Loucy (cell line): ENCODE results near the gene HOXB8.
A peak's percentile ranks its signal among the peaks of the same experiment; 100 is the strongest.

ENCODE experiments used
- H2AFZ ChIP-seq: fragments of 200-600 bp; sonication (generic); 2 replicates; pipeline ENCODE4 v1.6.0; 2016; ENCODE audit warnings: antibody characterized with exemption, mild to moderate bottlenecking, low read length, moderate library complexity
- H3F3A ChIP-seq: fragments of 200-600 bp; 2 replicates; pipeline ENCODE4 v1.6.0; 2016; ENCODE audit warnings: antibody characterized with exemption, low read depth, mild to moderate bottlenecking
- H3K27me3 ChIP-seq: fragments of 200-600 bp; sonication (generic); 2 replicates; pipeline ENCODE4 v1.6.1; 2014; ENCODE audit warnings: low read length, mild to moderate bottlenecking; ENCODE audit not compliant: insufficient read depth, poor library complexity, severe bottlenecking
- H3K36me3 ChIP-seq: fragments of 200-600 bp; sonication (generic); 2 replicates; pipeline ENCODE4 v1.6.1; 2016; ENCODE audit warnings: low read length; ENCODE audit not compliant: insufficient read depth
- H3K4me1 ChIP-seq: fragments of 200-600 bp; sonication (generic); 2 replicates; pipeline ENCODE4 v1.5.1; 2014; ENCODE audit warnings: low read length, mild to moderate bottlenecking; ENCODE audit not compliant: insufficient read depth, poor library complexity, severe bottlenecking
- H3K4me2 ChIP-seq: fragments of 200-600 bp; sonication (generic); 2 replicates; pipeline ENCODE4 v1.6.0; 2014; ENCODE audit warnings: antibody characterized with exemption, low read length, low read depth, mild to moderate bottlenecking; ENCODE audit not compliant: poor library complexity, severe bottlenecking
- H3K4me3 ChIP-seq: fragments of 200-600 bp; sonication (generic); 2 replicates; pipeline ENCODE4 v1.5.1; 2014; ENCODE audit warnings: low read length, mild to moderate bottlenecking, mixed read lengths; ENCODE audit not compliant: poor library complexity, severe bottlenecking
- H3K79me2 ChIP-seq: fragments of 200-600 bp; sonication (generic); 2 replicates; pipeline ENCODE4 v1.6.1; 2014; ENCODE audit warnings: low read length; ENCODE audit not compliant: insufficient read depth
- H3K9ac ChIP-seq: fragments of 200-600 bp; sonication (generic); 2 replicates; pipeline ENCODE4 v1.6.0; 2014; ENCODE audit warnings: mild to moderate bottlenecking, low read depth, low read length, moderate library complexity; ENCODE audit not compliant: poor library complexity, severe bottlenecking
- H3K9me2 ChIP-seq: fragments of 200-600 bp; sonication (generic); replicated peaks from 2 replicates; pipeline ENCODE4 v1.6.1; 2016; ENCODE audit warnings: low read depth, low read length, mixed read lengths
- H3K9me3 ChIP-seq: fragments of 200-600 bp; sonication (generic); 2 replicates; pipeline ENCODE4 v1.6.1; 2014; ENCODE audit warnings: mild to moderate bottlenecking, antibody characterized with exemption, low read length, low read depth; ENCODE audit not compliant: insufficient read depth
- H4K20me1 ChIP-seq: fragments of 200-600 bp; sonication (generic); 2 replicates; pipeline ENCODE4 v1.6.0; 2014; ENCODE audit warnings: antibody characterized with exemption, low read length, mild to moderate bottlenecking; ENCODE audit not compliant: insufficient read depth, poor library complexity, severe bottlenecking
- CTCF ChIP-seq: fragments of 200-600 bp; sonication (generic); conservative IDR thresholded peaks from 2 replicates; pipeline ENCODE4 v1.5.1; 2014; ENCODE audit warnings: mild to moderate bottlenecking, antibody characterized with exemption, low read length
- EZH2phosphoT487 ChIP-seq: fragments of 200-600 bp; IDR thresholded peaks from 2 replicates; pipeline ENCODE4 v1.6.1; 2018; ENCODE audit warnings: antibody characterized with exemption, mild to moderate bottlenecking, moderate library complexity, borderline replicate concordance

Gene HOXB8

DNA sequence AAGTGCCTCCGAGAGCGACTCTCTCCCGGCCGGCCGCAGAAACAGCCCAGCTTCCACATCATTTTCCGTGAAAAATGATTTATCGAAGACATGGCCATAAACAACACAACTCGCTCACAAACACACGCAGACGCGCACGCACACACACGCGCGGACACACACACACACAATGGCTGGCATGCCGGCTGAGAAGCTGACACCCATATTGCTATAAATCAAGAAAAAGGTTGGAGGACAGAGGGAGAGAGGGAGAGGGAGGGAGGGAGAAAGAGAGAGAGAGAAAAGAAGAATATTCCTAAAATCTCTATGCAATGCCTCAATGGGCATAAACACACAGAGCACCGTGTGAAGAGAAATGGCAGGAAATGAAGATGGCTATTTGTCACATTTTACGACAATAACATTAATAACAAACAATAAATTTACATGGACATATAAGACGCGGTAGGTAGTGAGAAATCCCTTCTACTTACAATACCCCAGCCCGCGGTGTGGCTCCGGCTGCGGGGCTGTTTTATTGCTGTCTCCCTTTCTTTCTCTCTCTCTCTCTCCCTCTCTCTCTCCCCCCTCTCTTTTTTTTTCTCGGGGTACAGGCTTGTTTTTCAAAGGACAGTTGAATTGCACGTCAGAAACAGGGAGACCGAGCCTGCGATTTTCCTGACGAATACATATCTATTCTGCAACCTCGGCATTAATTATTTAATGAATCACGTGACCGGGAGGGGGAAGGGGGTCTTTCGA, 46.4 kb downstream of the HOXB8 start:
- H3K36me3 ChIP-seq, result peaks cover 86% of the 10 kb centered on the region
- peak overlapping the region; percentile 95 for H3K9ac ChIP-seq
- peak overlapping the region; percentile 89 for H3K4me3 ChIP-seq
- no peak overlapping the region for H2AFZ ChIP-seq
- peaks cover 77% of the 10 kb centered on the region for H4K20me1 ChIP-seq
- H3K27me3 ChIP-seq, result no peaks in the 10 kb centered on the region
- no peaks in the 10 kb centered on the region for H3K9me3 ChIP-seq
- peaks cover under 1% of the 10 kb centered on the region; the same call in 1 of the 2 replicates for H3F3A ChIP-seq
- peak overlapping the region; percentile 98 for H3K4me2 ChIP-seq
- H3K4me1 ChIP-seq, result peaks cover 89% of the 10 kb centered on the region
- peaks cover 100% of the 10 kb centered on the region for H3K79me2 ChIP-seq
- no peaks in the 10 kb centered on the region for H3K9me2 ChIP-seq
- TF ChIP-seq CTCF (no peak), EZH2phosphoT487 (no peak)

DNA sequence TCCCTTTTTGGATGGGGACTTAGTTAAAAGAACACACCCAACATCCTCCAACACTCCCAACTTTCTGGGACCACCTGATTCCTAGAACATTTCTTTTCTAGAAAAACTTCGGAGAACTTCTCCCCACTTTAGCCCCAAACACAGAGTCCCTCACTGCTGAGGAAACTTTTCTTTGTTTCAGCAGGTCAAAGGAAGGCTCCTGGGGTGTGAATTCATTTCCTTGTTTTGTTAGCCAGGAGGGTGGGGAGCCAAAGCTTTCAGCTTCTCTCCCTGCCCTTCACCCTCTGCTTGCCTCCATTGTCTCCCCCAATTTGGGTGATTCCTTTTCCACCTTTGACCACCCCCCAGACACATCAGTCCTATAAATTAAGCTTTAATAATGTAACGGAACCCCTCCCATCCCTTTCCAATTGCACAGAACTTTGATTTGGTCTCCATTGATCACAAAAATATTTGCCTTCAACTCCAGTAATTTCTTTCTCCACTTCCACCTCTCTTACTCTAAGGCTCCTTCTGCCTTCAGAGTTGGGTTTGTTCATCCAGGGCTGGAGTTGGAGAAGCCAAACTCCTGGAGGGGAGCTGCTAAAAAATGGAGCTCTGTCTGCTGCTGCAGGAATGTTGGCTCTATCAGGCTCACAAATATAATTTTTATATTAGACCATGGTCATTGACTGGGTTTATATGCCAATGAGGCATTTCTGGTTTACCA, 47.3 kb downstream of the HOXB8 start:
- no peak for TF ChIP-seq CTCF
- Histone ChIP-seq H3F3A (peaks cover 5% of the 10 kb centered on the region; the same call in 1 of the 2 replicates), H3K9me3 (no peaks in the 10 kb centered on the region), H3K4me1 (peaks cover 89% of the 10 kb centered on the region), H3K27me3 (no peaks in the 10 kb centered on the region), H2AFZ (no peak overlapping the region), H3K4me3 (peak overlapping the region; percentile 89), H4K20me1 (peaks cover 79% of the 10 kb centered on the region), H3K4me2 (peak overlapping the region; percentile 98), H3K9me2 (no peaks in the 10 kb centered on the region), H3K9ac (peak overlapping the region; percentile 95), H3K36me3 (peaks cover 88% of the 10 kb centered on the region), H3K79me2 (peaks cover 100% of the 10 kb centered on the region)

GRCh38 chr17:48567209-48567608, 47.9 kb downstream of the HOXB8 start:
- TF ChIP-seq EZH2phosphoT487 (no peak), CTCF (no peak)
- Histone ChIP-seq H3K9ac (peak overlapping the region; percentile 95), H3K4me1 (peaks cover 89% of the 10 kb centered on the region), H3F3A (peaks cover 11% of the 10 kb centered on the region), H3K79me2 (peaks cover 100% of the 10 kb centered on the region), H3K27me3 (no peaks in the 10 kb centered on the region), H3K36me3 (peaks cover 87% of the 10 kb centered on the region), H2AFZ (no peak overlapping the region), H3K9me2 (no peaks in the 10 kb centered on the region), H3K4me2 (peak overlapping the region; percentile 98), H3K9me3 (no peaks in the 10 kb centered on the region), H4K20me1 (peaks cover 80% of the 10 kb centered on the region), H3K4me3 (peak overlapping the region; percentile 89)
